Neuron (in vitro differentiated cells): Measurements from ENCODE around the gene SUMF2.
"Not testable (repeated sequence)": the region's sequence is repeated elsewhere in the genome, so short reads cannot be mapped to it uniquely, and the experiment has no call there.

Experiments used
- H2AFZ ChIP-seq: one replicate; pipeline ENCODE4 v1.6.1; 2013; ENCODE audit warnings: low read depth, mild to moderate bottlenecking, inconsistent platforms, low read length, moderate library complexity
- H3K27me3 ChIP-seq: one replicate; pipeline ENCODE4 v1.6.1; 2013; ENCODE audit warnings: low read length; ENCODE audit not compliant: insufficient read depth
- H3K36me3 ChIP-seq: one replicate; pipeline ENCODE4 v1.6.1; 2013; ENCODE audit warnings: low read length; ENCODE audit not compliant: insufficient read depth
- H3K4me1 ChIP-seq: one replicate; pipeline ENCODE4 v1.6.1; 2013; ENCODE audit warnings: low read length; ENCODE audit not compliant: insufficient read depth
- H3K4me3 ChIP-seq: 2 replicates; pipeline ENCODE4 v1.5.1; 2013; ENCODE audit warnings: mild to moderate bottlenecking, low read length, moderate library complexity
- H3K9me3 ChIP-seq: one replicate; pipeline ENCODE4 v1.6.1; 2013; ENCODE audit warnings: low read length

SUMF2 gene

DNA sequence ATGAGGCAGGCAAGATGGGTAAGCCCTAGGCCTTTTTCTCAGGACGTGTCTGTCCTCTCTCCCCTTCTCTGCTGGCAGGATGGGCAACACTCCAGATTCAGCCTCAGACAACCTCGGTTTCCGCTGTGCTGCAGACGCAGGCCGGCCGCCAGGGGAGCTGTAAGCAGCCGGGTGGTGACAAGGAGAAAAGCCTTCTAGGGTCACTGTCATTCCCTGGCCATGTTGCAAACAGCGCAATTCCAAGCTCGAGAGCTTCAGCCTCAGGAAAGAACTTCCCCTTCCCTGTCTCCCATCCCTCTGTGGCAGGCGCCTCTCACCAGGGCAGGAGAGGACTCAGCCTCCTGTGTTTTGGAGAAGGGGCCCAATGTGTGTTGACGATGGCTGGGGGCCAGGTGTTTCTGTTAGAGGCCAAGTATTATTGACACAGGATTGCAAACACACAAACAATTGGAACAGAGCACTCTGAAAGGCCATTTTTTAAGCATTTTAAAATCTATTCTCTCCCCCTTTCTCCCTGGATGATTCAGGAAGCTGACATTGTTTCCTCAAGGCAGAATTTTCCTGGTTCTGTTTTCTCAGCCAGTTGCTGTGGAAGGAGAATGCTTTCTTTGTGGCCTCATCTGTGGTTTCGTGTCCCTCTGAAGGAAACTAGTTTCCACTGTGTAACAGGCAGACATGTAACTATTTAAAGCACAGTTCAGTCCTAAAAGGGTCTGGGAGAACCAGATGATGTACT is 15.5 kb downstream of the SUMF2 start:
- Histone ChIP-seq H3K4me1 (no peaks in the 10 kb centered on the region), H3K4me3 (no peak overlapping the region), H3K36me3 (peaks cover 18% of the 10 kb centered on the region), H3K9me3 (no peaks in the 10 kb centered on the region), H3K27me3 (no peaks in the 10 kb centered on the region), H2AFZ (no peak overlapping the region)

DNA sequence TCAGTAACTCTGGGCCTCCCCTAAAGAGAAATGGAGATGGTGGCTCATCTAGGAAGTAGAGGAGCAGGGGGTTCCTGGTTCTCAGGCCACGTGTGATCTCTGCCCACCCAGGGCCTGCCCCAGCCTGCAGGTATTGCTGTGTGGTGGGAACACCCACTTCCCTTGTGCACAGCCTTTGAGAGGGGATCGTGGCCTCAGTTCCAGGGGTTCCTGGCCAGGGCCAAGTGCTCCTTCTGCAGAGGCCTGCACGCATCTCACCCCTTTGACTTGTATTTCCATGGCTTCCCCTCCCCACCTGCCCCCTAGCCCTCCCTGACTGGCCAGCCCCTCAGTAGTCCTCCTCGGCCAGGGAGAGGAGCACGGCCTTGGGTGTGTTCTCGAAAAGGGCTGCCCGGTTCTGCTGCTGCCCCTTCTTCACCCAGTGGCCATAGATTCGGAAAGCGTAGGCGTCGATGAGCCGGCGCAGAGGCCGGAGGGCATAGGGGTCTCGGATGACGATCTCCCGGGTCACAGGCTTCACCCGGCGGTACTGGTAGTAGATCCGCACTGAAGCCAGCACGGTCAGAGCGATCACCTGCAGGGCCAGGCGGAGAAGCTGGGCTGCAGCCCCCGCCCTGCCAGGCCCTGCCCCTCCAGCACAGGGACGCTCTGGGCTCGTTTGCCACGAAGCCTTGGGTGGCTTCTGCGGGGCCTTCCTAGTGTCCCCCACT is 16.8 kb downstream of the SUMF2 start:
- H3K27me3 ChIP-seq, H2AFZ ChIP-seq, H3K4me3 ChIP-seq, H3K9me3 ChIP-seq, H3K4me1 ChIP-seq: not testable (repeated sequence)
- H3K36me3 ChIP-seq, result peaks cover 18% of the 10 kb centered on the region

DNA sequence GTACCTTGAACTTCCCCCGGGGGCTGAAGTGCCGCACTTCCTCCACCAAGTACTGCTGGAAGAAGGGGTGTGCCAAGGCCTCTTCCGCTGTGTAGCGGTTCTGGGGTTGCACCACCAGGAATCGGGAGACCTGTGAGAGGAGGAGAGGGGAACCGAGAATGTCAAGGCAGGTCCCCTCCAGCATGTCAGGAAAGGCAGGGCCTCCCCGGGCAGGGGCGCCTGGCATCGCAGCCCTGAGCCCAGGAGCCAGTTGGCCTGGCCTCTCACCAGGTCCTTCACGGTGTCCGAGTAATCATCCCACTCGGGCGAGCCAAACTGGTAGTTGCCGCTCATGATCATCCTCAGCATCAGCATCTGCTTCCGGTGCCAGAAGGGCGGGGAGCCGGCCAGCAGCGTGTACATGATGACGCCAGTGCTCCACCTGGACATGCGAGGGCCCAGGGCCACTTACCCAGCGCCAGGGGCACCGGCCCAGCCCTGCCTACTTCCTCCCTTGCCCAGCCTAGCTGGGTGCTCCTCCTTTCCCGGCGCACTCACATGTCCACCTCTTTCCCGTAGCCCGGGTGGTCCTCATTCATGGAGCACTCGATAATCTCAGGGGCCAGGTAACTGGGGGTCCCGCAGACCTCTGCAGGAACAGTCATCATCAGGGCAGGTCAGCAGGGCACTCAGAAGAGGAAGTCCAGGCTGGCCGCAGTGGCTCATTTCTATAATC is 17.7 kb downstream of the SUMF2 start:
- Histone ChIP-seq H3K9me3 (no peaks in the 10 kb centered on the region), H3K36me3 (peaks cover 13% of the 10 kb centered on the region), H3K4me1 (no peaks in the 10 kb centered on the region), H3K4me3 (no peak overlapping the region), H3K27me3 (no peaks in the 10 kb centered on the region), H2AFZ (no peak overlapping the region)

DNA sequence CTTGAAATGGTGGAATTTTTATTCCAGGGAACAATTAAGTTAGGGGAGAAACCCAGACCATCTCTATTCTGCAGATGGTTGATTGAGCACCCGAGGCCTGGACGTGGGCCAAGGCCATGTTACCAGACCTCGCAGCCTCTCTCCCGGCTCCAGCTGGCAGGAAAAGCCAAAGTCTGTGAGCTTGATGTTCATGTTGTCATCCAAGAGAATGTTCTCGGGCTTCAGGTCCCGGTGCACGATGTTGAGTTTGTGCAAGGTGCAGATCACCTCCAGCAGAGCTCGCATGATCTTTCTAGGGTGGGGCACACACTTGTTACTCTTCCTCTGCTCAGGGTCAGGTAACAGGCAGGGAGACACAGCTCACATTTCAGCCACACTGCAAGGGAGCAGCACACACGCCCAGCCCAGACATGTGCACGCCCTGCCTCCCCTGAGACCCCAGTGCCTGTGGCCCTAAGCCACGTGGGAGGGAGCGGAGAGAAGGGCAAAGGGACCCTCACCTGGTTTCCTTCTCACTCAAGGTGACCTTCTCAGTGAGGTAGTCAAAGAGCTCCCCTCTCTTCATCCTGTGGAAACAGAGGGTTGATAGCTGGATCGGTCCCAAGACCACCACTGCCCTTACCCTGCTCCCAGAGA is 19.2 kb downstream of the SUMF2 start:
- Histone ChIP-seq H3K4me3 (no peak overlapping the region), H3K36me3 (peaks cover 8% of the 10 kb centered on the region), H3K27me3 (no peaks in the 10 kb centered on the region), H2AFZ (no peak overlapping the region), H3K4me1 (no peaks in the 10 kb centered on the region), H3K9me3 (no peaks in the 10 kb centered on the region)

DNA sequence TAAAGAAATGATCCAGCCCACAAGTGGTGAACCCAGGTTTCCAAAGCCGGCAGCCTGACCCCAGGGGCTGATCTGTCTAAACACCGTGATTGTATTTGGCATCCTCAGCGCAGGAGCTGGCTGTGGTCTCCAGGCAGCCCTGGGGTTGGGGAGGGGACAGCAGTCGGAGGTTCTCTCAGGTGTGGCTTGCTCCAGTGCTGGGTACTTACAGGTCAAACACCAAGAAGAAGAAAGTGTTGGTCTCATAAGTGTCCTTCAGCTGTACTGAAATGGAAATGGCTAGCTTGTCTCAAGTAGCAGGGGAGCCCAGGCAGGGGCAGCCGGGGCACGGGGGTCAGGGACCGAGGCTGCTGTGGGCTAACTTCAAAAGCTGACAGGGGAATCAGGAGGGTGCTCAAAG is 22.7 kb downstream of the SUMF2 start:
- Histone ChIP-seq H3K27me3 (no peaks in the 10 kb centered on the region), H3K9me3 (no peaks in the 10 kb centered on the region), H3K36me3 (no peaks in the 10 kb centered on the region), H3K4me3 (no peak overlapping the region), H3K4me1 (no peaks in the 10 kb centered on the region), H2AFZ (no peak overlapping the region)

DNA sequence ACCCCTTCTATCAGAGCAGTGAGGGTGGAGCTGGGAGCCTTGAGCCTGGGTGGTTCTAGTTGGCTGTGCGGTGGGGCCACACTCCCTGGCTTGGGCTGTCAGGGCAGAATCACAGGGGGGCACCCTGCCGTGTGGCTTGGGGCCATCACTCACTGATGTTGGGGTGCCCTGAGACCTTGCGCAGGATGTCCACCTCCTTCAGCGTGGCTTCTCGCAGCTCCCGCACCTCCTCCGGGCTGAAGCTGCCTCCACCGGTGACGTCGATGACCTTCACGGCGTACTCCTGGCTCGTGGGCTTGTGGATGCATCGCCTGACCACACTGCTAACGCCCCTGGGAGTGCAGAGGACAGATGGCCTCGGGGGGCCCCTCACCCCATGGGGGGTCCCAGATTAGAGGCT is 23.4 kb downstream of the SUMF2 start:
- no peaks in the 10 kb centered on the region for H3K9me3 ChIP-seq
- H3K36me3 ChIP-seq, result no peaks in the 10 kb centered on the region
- no peak overlapping the region for H3K4me3 ChIP-seq

DNA sequence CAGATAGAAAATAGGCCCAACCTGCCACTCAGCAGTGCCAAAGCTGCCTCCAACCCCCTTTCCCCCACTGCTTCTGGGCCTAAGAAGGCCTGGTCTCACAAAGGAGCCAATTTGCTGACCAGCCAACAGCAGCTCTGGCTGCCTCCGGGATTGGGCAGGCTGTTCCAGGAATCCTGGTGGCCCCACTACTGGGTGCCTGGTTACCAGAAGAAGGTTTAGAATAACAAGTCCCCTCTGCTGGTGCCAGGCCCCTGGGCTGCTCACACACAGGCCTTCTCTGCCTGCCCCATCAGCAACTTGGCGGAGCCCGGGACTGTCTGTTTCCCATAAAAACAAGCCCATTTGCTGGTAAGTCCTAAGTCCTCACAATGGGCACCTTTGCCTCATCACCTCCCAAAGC is 27.5 kb downstream of the SUMF2 start:
- H3K4me1 ChIP-seq, result no peaks in the 10 kb centered on the region
- H2AFZ ChIP-seq, result no peak overlapping the region
- no peaks in the 10 kb centered on the region for H3K36me3 ChIP-seq
- no peak overlapping the region for H3K4me3 ChIP-seq
- no peaks in the 10 kb centered on the region for H3K9me3 ChIP-seq
- H3K27me3 ChIP-seq, result no peaks in the 10 kb centered on the region

More for the DNA sequence above, 23.4 kb downstream of the SUMF2 start:
- H2AFZ ChIP-seq, result no peak overlapping the region
- H3K27me3 ChIP-seq, result no peaks in the 10 kb centered on the region
- H3K4me1 ChIP-seq, result no peaks in the 10 kb centered on the region

DNA sequence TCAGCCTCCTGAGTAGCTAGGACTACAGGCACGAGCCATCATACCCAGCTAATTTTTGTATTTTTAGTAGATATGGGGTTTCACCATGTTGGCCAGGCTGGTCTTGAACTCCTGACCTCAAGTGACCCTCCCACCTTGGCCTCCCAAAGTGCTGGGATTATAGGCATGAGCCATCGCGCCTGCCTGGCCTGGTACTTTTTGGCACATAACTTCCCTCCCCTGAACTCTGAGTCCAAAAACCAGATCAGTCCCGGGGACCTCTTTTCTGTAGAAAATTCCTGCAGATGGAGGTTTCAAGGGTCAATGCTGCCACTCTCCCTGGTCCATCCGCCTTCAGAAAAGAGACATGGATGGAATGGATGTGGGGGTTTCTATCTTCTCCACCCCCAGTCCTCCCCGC is 28.3 kb downstream of the SUMF2 start:
- not testable (repeated sequence) for H3K9me3 ChIP-seq, H3K4me3 ChIP-seq, H2AFZ ChIP-seq, H3K4me1 ChIP-seq, H3K36me3 ChIP-seq, H3K27me3 ChIP-seq

DNA sequence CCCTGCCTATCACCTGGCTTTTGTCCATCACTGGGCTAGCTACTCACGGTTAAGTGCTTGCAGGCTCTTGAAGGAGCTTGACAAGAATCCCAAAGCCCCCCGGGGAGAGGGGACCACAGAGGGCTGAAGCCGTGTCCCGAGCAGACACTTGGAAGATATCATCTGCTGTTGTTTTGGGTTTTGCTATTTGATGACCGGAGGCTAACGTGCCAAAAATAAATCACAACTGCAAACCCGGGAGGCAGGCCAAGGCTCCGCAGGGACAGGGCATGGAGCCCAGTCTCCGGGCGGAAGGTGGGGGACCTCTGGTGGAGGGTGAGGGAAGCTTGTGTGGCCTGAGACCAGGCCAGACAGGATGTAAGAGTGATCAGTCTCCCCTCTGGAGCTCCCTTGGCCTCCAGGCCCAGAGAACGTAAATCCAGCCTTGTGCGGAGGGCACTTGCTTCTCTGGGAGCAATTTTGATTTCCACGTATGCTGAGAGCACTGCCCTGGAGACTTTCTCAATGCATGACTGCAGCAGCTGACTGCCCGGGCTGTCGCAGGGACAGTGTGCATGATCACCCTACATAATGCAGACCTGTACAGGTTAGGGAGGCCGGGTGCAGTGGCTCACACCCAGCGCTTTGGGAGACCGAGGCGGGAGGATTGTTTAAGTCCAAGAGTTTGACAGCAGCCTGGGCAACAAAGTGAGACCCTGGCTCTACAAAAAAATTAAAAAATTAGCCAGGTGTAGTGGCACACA is 28.9 kb downstream of the SUMF2 start, which contains the start of gene PHKG1:
Gene PHKG1, minus strand, starts transcription at position 164 of the 743 bp plus-strand sequence. CDS start 4,011 bp downstream, outside the sequence.
- H3K36me3 ChIP-seq, result no peaks in the 10 kb centered on the region
- H3K27me3 ChIP-seq, result no peaks in the 10 kb centered on the region
- H3K9me3 ChIP-seq, result no peaks in the 10 kb centered on the region
- H3K4me1 ChIP-seq, result no peaks in the 10 kb centered on the region
- H2AFZ ChIP-seq, result no peak within 1 kb of the TSS
- H3K4me3 ChIP-seq, result no peak within 1 kb of the TSS

DNA sequence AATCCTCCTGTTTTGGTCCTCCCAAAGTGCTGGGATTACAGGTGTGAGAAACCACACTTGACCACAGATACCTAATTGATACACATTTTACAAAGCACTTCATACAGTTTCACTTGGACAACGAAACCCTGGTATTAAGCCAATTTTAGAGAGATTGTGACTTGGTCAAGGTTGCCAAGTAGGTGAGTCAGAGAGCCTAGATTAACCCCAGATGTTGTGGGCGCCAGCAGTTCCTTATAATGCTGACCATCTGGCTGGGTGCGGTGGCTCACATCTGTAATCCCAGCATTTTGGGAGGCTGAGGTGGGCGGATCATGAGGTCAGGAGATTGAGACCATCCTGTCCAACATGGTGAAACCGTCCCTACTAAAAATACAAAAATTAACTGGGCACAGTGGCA is 33.6 kb downstream of the SUMF2 start:
- Histone ChIP-seq H3K9me3 (no peaks in the 10 kb centered on the region), H2AFZ (no peak overlapping the region), H3K4me3 (no peak overlapping the region), H3K27me3 (no peaks in the 10 kb centered on the region), H3K36me3 (no peaks in the 10 kb centered on the region), H3K4me1 (no peaks in the 10 kb centered on the region)

DNA sequence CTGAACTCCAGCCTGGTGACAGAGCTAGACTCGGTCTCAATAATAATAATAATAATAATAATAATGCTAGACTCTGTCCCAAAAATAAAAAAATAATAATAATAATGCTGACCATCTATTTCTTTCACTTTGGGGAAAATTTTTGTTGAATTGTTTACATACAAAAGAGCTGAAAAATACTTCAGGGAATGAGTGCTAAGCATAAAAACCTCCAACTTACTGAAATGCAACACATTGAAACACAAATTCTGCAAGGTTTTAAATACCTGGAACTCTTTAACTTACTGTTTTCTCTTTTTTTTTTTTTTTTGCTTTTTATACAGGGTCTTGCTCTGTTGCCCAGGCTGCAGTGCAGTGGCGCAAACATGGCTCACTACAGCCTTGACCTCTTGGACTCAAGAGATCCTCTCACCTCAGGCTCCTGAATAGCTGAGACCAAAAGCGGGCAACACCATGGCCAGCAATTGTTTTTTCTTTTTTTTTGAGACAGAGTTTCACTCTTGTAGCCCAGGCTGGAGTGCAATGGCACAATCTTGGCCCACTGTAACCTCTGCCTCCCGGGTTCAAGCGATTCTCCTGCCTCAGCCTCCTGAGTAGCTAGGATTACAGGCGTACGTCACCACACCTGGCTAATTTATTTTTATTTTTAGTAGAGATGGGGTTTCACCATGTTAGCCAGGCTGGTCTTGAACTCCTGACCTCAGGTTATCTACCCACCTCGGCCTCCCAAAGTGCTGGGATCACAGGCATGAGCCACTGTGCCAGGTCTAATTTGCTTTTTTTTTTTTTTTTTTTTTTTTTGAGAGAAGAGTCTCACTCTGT is 34.3 kb downstream of the SUMF2 start:
- not testable (repeated sequence) for H2AFZ ChIP-seq, H3K4me3 ChIP-seq, H3K4me1 ChIP-seq, H3K27me3 ChIP-seq, H3K9me3 ChIP-seq, H3K36me3 ChIP-seq

DNA sequence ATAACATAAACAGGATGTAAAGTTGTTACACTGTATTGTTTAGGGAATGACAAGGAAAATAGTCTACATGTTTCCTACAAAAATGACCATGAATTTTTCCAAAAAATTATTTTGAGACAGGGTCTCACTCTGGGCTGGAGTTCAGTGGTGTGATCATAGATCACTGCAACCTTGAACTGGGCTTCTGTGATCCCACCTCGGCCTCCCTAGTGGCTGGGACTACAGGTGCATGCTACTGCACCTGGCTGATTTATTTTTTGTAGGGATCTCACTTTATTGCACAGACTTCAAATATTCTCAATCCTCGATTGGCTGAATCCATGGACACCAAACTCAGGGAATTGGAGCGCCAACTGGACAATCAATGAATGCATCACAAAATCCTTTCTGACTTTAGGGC is 35.6 kb downstream of the SUMF2 start:
- H2AFZ ChIP-seq, result no peak overlapping the region
- H3K27me3 ChIP-seq, result no peaks in the 10 kb centered on the region
- no peak overlapping the region for H3K4me3 ChIP-seq
- H3K9me3 ChIP-seq, result no peaks in the 10 kb centered on the region
- no peaks in the 10 kb centered on the region for H3K4me1 ChIP-seq
- no peaks in the 10 kb centered on the region for H3K36me3 ChIP-seq
